ENCODE results near the gene DLST.
A peak's percentile ranks its signal among the peaks of the same experiment; 100 is the strongest.

The DLST gene

GRCh38 chr14:74868739-74869138, 13.0 kb upstream of the DLST start:
- DNase-seq (ENCODE audit: low read depth) = no peak
- no peak for TF ChIP-seq CTCF (conservative IDR thresholded peaks at IDR 0.05; ENCODE audit: low read length)
- no peak overlapping the region for H3K4me3 ChIP-seq (ENCODE audit: low read length)

- TF ChIP-seq CTCF (conservative IDR thresholded peaks at IDR 0.05; ENCODE audit: low read length) = no peak
- no peak for DNase-seq (ENCODE audit: low read depth)
- H3K4me3 ChIP-seq (ENCODE audit: low read length) = no peak overlapping the region
Measured at GRCh38 chr14:74871819-74872218, 9.9 kb upstream of the DLST start.

DNA sequence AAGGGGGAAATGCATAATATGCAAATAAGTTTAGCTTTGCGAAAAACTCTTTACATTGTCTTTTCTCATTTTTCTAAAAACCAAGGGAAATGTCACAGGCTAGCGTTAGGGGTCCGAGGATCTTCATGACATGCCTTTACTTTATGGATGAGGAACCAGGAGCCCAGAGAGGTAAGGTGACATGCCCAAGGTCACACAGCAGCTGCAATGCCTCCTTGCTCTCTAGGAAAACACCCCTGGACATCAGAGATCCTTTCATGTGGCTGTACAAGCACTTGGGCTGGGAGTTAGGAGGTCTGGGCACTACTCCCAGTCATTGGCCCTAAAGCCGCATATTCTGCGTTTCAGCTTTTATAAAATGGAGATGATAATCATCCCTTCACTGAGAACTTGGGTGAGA, 6.5 kb upstream of the DLST start:
- TF ChIP-seq CTCF (conservative IDR thresholded peaks at IDR 0.05; ENCODE audit: low read length) = no peak
- H3K4me3 ChIP-seq (ENCODE audit: low read length) = no peak overlapping the region
- DNase-seq (ENCODE audit: low read depth) = no peak

- peak; percentile 69 for DNase-seq (ENCODE audit: low read depth)
- TF ChIP-seq CTCF (conservative IDR thresholded peaks at IDR 0.05; ENCODE audit: low read length) = no peak
- H3K4me3 ChIP-seq (ENCODE audit: low read length) = no peak within 1 kb of the TSS
Measured at GRCh38 chr14:74875941-74876913, 5.5 kb upstream of the DLST start, which contains the start of gene PROX2. Gene PROX2 (minus strand): TSS chr14:74876145. CDS start chr14:74863834, 12,311 bp downstream.

DNA sequence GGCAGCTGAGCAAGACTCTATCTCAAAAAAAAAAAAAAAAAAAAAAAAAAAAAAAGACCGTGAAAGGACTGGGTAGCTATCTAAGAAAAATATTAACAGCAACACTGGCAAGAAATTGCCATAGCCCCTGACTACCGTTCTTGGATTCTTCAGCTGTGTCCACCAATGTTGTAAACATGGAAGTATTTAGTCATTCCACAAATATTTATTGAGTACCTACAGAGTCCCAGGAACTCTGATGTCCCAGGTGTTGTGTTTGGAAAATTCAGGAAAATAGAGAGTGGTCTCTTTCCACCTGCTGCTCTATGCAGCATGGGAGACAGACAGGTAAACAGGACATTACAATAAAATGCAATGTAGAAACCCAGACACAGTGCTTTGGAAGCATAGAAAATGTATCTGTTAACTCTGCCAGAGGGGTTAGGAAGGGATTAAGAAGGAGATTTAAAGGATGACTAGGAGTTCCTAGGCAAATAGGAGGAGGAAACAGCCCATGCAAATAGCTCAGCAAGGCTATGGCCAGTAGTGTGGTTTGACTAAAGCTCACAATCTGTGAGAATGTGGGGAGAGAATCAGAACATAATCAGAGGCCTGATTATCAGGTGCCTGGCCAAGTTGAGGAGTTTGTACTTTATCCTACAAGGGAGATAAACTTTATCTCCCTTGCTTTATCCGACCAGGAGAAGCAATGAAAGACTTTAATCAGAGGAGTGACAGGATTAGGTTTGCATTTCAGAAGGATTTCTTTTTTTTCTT, 2.1 kb upstream of the DLST start:
- DNase-seq (ENCODE audit: low read depth) = no peak
- TF ChIP-seq CTCF (conservative IDR thresholded peaks at IDR 0.05; ENCODE audit: low read length) = no peak
- H3K4me3 ChIP-seq (ENCODE audit: low read length) = no peak overlapping the region

DNA sequence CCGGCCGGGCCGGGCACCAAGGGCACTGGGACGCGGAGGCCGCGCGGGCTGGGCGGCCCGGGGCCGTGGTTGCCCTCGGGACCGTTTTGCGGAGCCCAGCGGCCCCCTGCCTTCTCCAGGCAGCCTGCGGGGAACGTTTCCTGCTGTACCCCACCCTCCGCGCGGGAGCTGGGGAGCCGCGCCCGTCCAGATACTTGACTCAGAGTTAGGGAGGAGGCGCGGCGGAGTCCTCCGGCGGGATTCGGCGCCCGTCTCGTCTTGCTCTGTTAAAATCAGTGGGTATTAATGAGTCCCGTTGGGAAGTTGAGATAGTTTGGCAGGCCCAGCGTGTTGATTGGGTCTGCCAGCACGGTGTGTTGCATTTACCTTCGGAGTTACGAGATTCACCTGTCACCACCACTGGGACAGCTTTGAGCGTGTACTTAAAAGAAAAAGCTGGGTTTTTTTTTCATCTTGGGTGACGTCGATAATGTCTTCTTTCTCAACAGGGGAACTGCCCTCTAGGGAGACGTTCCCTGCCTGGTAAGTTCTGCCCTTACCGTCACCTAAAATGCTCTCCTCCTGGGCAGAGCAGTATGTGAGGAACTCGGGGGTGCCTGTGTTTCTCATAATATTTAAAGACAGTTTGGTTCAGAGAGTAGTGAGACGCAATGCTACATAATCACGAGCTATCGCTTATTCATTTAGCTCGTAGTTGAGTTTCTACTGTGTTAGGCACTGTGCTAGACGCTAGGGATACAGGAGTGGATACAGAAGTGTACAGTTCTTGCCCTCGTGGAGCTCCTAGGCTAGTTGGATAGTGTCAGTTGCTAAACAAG, 596 bp downstream of the DLST start:
- DNase-seq (ENCODE audit: low read depth) = peak; percentile 52
- TF ChIP-seq CTCF (conservative IDR thresholded peaks at IDR 0.05; ENCODE audit: low read length) = no peak
- H3K4me3 ChIP-seq (ENCODE audit: low read length) = peak overlapping the region; percentile 92

Data from AG10803 (cell line).